HG02973 (cell line): ENCODE results near the gene HYAL2.

Experiments used
- ATAC-seq: cut with Tn5 transposase; IDR thresholded peaks from one replicate; pipeline ENCODE4 v1.9.1; 2021; ENCODE audit warnings: moderate library complexity; ENCODE audit not compliant: unreplicated experiment

Gene HYAL2

GRCh38 chr3:50350527-50351322 lies 28.2 kb upstream of the HYAL2 start, which contains the start of the genes CYB561D2 and NPRL2:
Gene CYB561D2 (plus strand): TSS chr3:50350862. CDS start chr3:50351434, 572 bp downstream.
Gene NPRL2 (minus strand): TSS chr3:50350775. CDS start chr3:50350652, 123 bp downstream.
- peak; percentile 74 for ATAC-seq

GRCh38 chr3:50350213-50350526 lies 27.6 kb upstream of the HYAL2 start:
- no peak for ATAC-seq

- no peak for ATAC-seq
Measured at GRCh38 chr3:50347187-50347813, 24.8 kb upstream of the HYAL2 start.

- ATAC-seq: no peak
Measured at GRCh38 chr3:50345586-50346234, 23.2 kb upstream of the HYAL2 start, which contains the start of gene ZMYND10. Gene ZMYND10 (minus strand): TSS chr3:50345732. CDS start chr3:50345579, 153 bp downstream.

GRCh38 chr3:50345008-50345407 lies 22.5 kb upstream of the HYAL2 start:
- ATAC-seq: no peak

- ATAC-seq: no peak
Measured at GRCh38 chr3:50342813-50343633, 20.5 kb upstream of the HYAL2 start.

GRCh38 chr3:50341996-50342650 lies 19.6 kb upstream of the HYAL2 start:
- ATAC-seq: no peak

GRCh38 chr3:50341537-50341936 lies 19.0 kb upstream of the HYAL2 start:
- ATAC-seq: no peak

GRCh38 chr3:50340448-50341329 lies 18.1 kb upstream of the HYAL2 start, which contains the start of gene RASSF1:
Gene RASSF1 (minus strand): TSS chr3:50340836. CDS start chr3:50340805, 31 bp downstream.
- ATAC-seq: no peak

- no peak for ATAC-seq
Measured at GRCh38 chr3:50340147-50340447, 17.6 kb upstream of the HYAL2 start.

GRCh38 chr3:50339485-50340146 lies 17.1 kb upstream of the HYAL2 start:
- ATAC-seq: no peak

- no peak for ATAC-seq
Measured at GRCh38 chr3:50338965-50339364, 16.4 kb upstream of the HYAL2 start.

- peak; percentile 65 for ATAC-seq
Measured at GRCh38 chr3:50337175-50337861, 14.8 kb upstream of the HYAL2 start.

- ATAC-seq: peak; percentile 32
Measured at GRCh38 chr3:50336452-50337174, 14.1 kb upstream of the HYAL2 start.

GRCh38 chr3:50334339-50335075 lies 12.0 kb upstream of the HYAL2 start:
- ATAC-seq: no peak

- no peak for ATAC-seq
Measured at GRCh38 chr3:50333744-50334328, 11.3 kb upstream of the HYAL2 start.
